Testis (tissue), 2 donors: Measurements from ENCODE around the gene MBP.

Experiments used
- POLR2A ChIP-seq: fragments of 450-650 bp; IDR thresholded peaks from one replicate; pipeline ENCODE4 v1.6.1; 2017; ENCODE audit warnings: antibody characterized with exemption, mild to moderate bottlenecking, moderate library complexity
- TF ChIP-seq, protein P1 (sequence below), 3 experiments: fragments of 450-650 bp in 2 of 3; fragments of 200-600 bp in 1 of 3; sonication (generic) in 1 of 3; IDR thresholded peaks; one replicate each; pipeline ENCODE4 v1.5.1; 2016 to 2019; ENCODE audit warnings: antibody characterized with exemption in 3 of 3, mild to moderate bottlenecking in 2 of 3, moderate library complexity in 1 of 3

DNA sequence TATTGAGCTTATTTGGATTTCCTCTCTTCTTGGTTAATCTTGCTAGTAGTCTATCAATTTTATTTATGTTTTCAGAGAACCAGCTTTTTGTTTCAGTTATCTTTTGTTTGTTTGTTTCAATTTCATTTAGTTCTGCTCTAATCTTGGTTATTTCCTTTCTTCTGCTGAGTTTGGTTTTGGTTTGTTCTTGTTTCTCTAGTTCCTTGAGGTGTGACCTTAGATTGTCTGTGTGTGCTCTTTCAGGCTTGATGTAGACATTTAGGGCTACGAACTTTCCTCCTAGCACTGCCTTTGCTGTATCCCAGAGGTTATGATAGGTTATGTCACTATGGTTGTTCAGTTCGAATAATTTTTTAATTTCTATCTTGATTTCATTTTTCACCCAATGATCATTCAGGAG lies 168.6 kb downstream of the MBP start:
- TF ChIP-seq, protein P1, sequence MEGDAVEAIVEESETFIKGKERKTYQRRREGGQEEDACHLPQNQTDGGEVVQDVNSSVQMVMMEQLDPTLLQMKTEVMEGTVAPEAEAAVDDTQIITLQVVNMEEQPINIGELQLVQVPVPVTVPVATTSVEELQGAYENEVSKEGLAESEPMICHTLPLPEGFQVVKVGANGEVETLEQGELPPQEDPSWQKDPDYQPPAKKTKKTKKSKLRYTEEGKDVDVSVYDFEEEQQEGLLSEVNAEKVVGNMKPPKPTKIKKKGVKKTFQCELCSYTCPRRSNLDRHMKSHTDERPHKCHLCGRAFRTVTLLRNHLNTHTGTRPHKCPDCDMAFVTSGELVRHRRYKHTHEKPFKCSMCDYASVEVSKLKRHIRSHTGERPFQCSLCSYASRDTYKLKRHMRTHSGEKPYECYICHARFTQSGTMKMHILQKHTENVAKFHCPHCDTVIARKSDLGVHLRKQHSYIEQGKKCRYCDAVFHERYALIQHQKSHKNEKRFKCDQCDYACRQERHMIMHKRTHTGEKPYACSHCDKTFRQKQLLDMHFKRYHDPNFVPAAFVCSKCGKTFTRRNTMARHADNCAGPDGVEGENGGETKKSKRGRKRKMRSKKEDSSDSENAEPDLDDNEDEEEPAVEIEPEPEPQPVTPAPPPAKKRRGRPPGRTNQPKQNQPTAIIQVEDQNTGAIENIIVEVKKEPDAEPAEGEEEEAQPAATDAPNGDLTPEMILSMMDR (IDR thresholded peaks at IDR 0.05), result no peak
- TF ChIP-seq POLR2A, result no peak
